ENCODE results near the gene TGFBR2. TPM values are rescaled to one million over a fixed set of nuclear protein-coding genes. Genes with fewer than 3 reads are reported as not detected.
A peak's percentile ranks its signal among the peaks of the same experiment; 100 is the strongest.

The TGFBR2 gene
- total RNA-seq, 1 experiment from 2014 or later, result 45.9 TPM

GRCh38 chr3:30679045-30679444 lies 72.6 kb downstream of the TGFBR2 start:
- intact Hi-C loops (cut with micrococcal nuclease; ENCODE audit: unreplicated experiment) (no loop called here), in situ Hi-C loops (cut with HindIII; ENCODE audit: low pct_unique_long_range_greater_than_20kb, low sequenced_read_pairs) (no loop called here)
- peaks cover 3% of the 10 kb centered on the region; the same call in 1 of the 2 replicates for H3K36me3 ChIP-seq (ENCODE audit: control insufficient read depth, insufficient read depth, low read length)
- no peak overlapping the region for H3K4me3 ChIP-seq (ENCODE audit: low read depth in 2 of 2, low read length in 2 of 2)
- H3K27me3 ChIP-seq (ENCODE audit: control insufficient read depth, insufficient read depth, low read length), result no peaks in the 10 kb centered on the region
- no peak overlapping the region for H3K27ac ChIP-seq (ENCODE audit: low read length)
- POLR2A ChIA-PET, result interaction anchor here (0.5 kb wide), 1 partner anchor 391 kb away, joined by 3 read pairs; no protein-coding TSS in a partner anchor
- no peak for TF ChIP-seq SIN3A (IDR thresholded peaks at IDR 0.05; ENCODE audit: borderline replicate concordance, insufficient read depth, low read depth, low read length)
- no peak for TF ChIP-seq POLR2AphosphoS5 (IDR thresholded peaks at IDR 0.05; ENCODE audit: low read depth, low read length)
- CTCF ChIA-PET, result no interaction called here
- H3K4me1 ChIP-seq (ENCODE audit: control insufficient read depth, insufficient read depth, low read length), result no peaks in the 10 kb centered on the region
- DNase-seq (ENCODE audit: low read depth, low spot score) (no peak), ATAC-seq (no peak)
- BruUV-seq (replicated peaks), result no TSS peak
- H3K9me3 ChIP-seq (ENCODE audit: control insufficient read depth, insufficient read depth, low read depth, low read length), result no peaks in the 10 kb centered on the region

DNA sequence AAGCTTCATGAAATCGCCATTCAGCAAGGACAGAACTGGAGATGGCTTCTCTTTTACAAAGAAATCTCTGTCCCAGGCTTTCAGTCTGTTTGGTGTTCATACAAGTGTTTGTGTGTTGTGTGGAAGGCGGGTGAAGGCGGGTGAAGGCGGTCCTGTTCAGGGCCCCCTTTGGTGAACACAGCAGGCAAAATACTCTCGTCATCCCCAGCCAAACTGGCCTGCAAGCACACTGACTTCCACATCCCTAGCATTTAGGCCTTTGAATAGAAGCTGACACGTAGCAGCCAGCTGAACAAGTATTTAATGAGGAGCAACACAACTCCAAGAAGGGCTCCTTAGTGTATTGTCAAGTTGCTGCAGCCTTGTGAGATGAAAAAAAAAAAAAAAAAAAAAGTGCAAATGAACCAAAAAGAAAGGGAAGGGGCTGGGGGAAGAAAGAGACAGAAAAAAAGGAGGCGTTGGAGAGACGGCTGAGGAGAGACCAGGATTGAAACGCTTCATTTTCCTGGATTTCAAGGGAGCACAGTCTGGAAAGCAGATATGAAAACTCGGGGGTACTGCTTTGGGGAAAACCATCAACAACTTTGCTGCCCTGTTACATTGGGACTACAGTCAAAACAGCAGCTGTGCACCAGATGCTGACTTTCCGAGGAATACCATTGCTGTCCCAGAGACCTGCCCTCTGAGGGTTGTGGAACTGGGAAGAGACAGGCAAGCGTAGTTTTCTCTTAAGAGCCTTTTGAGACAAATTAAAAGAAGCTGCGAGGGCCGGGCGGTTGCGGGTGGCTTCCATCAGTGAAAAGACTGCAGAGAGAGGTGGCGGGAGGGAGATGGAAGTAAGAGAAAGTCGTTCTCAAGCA lies 74.6 kb downstream of the TGFBR2 start:
- H3K4me1 ChIP-seq (ENCODE audit: control insufficient read depth, insufficient read depth, low read length), result no peaks in the 10 kb centered on the region
- in situ Hi-C loops (cut with HindIII; ENCODE audit: low pct_unique_long_range_greater_than_20kb, low sequenced_read_pairs), result no loop called here
- H3K36me3 ChIP-seq (ENCODE audit: control insufficient read depth, insufficient read depth, low read length), result no peaks in the 10 kb centered on the region; the same call in 1 of the 2 replicates
- CTCF ChIA-PET, result no interaction called here
- ATAC-seq (no peak), DNase-seq (ENCODE audit: low read depth, low spot score) (no peak)
- no peaks in the 10 kb centered on the region for H3K9me3 ChIP-seq (ENCODE audit: control insufficient read depth, insufficient read depth, low read depth, low read length)
- H3K4me3 ChIP-seq (ENCODE audit: low read depth in 2 of 2, low read length in 2 of 2), result no peak overlapping the region
- peak overlapping the region; percentile 34; the same call in 1 of the 2 replicates for H3K27ac ChIP-seq (ENCODE audit: low read length)
- TF ChIP-seq SIN3A (IDR thresholded peaks at IDR 0.05; ENCODE audit: borderline replicate concordance, insufficient read depth, low read depth, low read length) (no peak), POLR2AphosphoS5 (IDR thresholded peaks at IDR 0.05; ENCODE audit: low read depth, low read length) (no peak), TCF7L2 (IDR thresholded peaks at IDR 0.05; ENCODE audit: low read depth, low read length) (no peak), REST (IDR thresholded peaks at IDR 0.05; ENCODE audit: insufficient read depth in 1 of 2, low read depth in 2 of 2, low read length in 1 of 2) (no peak), CTCF (IDR thresholded peaks at IDR 0.05) (no peak)
- POLR2A ChIA-PET, result interaction anchor here (0.6 to 0.7 kb wide), 2 partner anchors 33 to 376 kb away, joined by 4 to 7 read pairs; no protein-coding TSS in a partner anchor
- intact Hi-C loops (cut with micrococcal nuclease; ENCODE audit: unreplicated experiment), result no loop called here
- H3K27me3 ChIP-seq (ENCODE audit: control insufficient read depth, insufficient read depth, low read length), result no peaks in the 10 kb centered on the region
- no TSS peak for BruUV-seq (replicated peaks)

Measured in Panc1 (cell line).